Endothelial cell of umbilical vein (primary cell): Measurements from ENCODE around the gene MAP4K5. TPM values are rescaled to one million over a fixed set of nuclear protein-coding genes. Genes with fewer than 3 reads are reported as not detected.

Experiments used
- BruUV-seq: library from RNA; stranded (reverse); fragments of 400-500 nt; replicated peaks from 2 replicates; lab custom pipeline; 2021; lab: Mats Ljungman, UMichigan
- CTCF ChIA-PET: fragments of 300-600, 350-600 bp; sonication (Branson Sonifier 250); formaldehyde crosslinking; loops from one replicate; lab custom pipeline; 2021; ENCODE audit warnings: antibody characterized with exemption, inconsistent platforms; lab: Charles Lee
- POLR2A ChIA-PET: fragments of 300-600, 350-600 bp; sonication (Branson Sonifier 250); formaldehyde crosslinking; loops from one replicate; lab custom pipeline; 2021; ENCODE audit warnings: antibody characterized with exemption, inconsistent platforms; lab: Charles Lee
- DNase-seq: peaks from one replicate; pipeline ENCODE4 v3.0.0-alpha.2; 2011; ENCODE audit warnings: low read depth, low spot score
- FAIRE-seq: peaks from 2 replicates; lab custom pipeline; 2011; peaks lifted over from hg19 to GRCh38; lab: Jason Lieb, UNC
- H2AFZ ChIP-seq: 2 replicates; pipeline ENCODE4 v1.6.0; 2012; ENCODE audit warnings: low read depth, low read length, control low read depth, inconsistent platforms
- H3K27ac ChIP-seq: 2 replicates; pipeline ENCODE4 v1.5.1; 2011; ENCODE audit warnings: low read depth, mild to moderate bottlenecking, control low read depth, low read length, moderate library complexity; ENCODE audit not compliant: insufficient read depth
- H3K27me3 ChIP-seq, 2 experiments: 2 replicates each; pipeline versions ENCODE4 v1.6.0 to v1.6.1; 2011; ENCODE audit warnings: low read length in 2 of 2, mixed read lengths in 1 of 2; ENCODE audit not compliant: control insufficient read depth in 2 of 2, insufficient read depth in 2 of 2
- H3K36me3 ChIP-seq, 2 experiments: 2 replicates in 1 of 2; 3 replicates in 1 of 2; pipeline ENCODE4 v1.5.1; 2011; ENCODE audit warnings: low read length in 2 of 2, mild to moderate bottlenecking in 1 of 2, moderate library complexity in 1 of 2; ENCODE audit not compliant: control insufficient read depth in 2 of 2, insufficient read depth in 2 of 2; ENCODE audit errors: extremely low read depth in 1 of 2
- H3K4me1 ChIP-seq: 3 replicates; pipeline ENCODE4 v1.5.1; 2011; ENCODE audit warnings: mild to moderate bottlenecking, low read length; ENCODE audit not compliant: control insufficient read depth, insufficient read depth; ENCODE audit errors: extremely low read depth
- H3K4me2 ChIP-seq: 2 replicates; pipeline ENCODE4 v1.6.1; 2011; ENCODE audit warnings: low read length, control low read depth, mixed read lengths; ENCODE audit not compliant: insufficient read depth
- H3K4me3 ChIP-seq, 3 experiments: fragments of 200-600 bp in 1 of 3; sonication (generic), shearing (Covaris generic) in 1 of 3; replicated peaks in 1 of 3; 2 replicates each; pipeline ENCODE4 v1.5.1; 2011 to 2016; ENCODE audit warnings: control low read depth in 3 of 3, low read length in 3 of 3, mild to moderate bottlenecking in 2 of 3, inconsistent platforms in 1 of 3, low read depth in 1 of 3, moderate library complexity in 1 of 3; ENCODE audit not compliant: insufficient read depth in 1 of 3
- H3K79me2 ChIP-seq: 2 replicates; pipeline ENCODE4 v1.6.0; 2012; ENCODE audit warnings: low read length, inconsistent platforms; ENCODE audit not compliant: control insufficient read depth, insufficient read depth
- H3K9ac ChIP-seq: replicated peaks from 2 replicates; pipeline ENCODE3; 2011; ENCODE audit warnings: low read length, control low read depth; ENCODE audit not compliant: insufficient read depth; ENCODE audit errors: extremely low read depth
- H3K9me1 ChIP-seq: replicated peaks from 3 replicates; pipeline ENCODE4 v1.6.0; 2011; ENCODE audit warnings: mild to moderate bottlenecking, low read length; ENCODE audit not compliant: control insufficient read depth, insufficient read depth; ENCODE audit errors: extremely low read depth
- H3K9me3 ChIP-seq: replicated peaks from 2 replicates; pipeline ENCODE4 v1.5.1; 2012; ENCODE audit warnings: low read length, inconsistent platforms; ENCODE audit not compliant: control insufficient read depth, insufficient read depth
- H4K20me1 ChIP-seq: replicated peaks from 2 replicates; pipeline ENCODE3; 2011; ENCODE audit warnings: mild to moderate bottlenecking, low read length; ENCODE audit not compliant: control insufficient read depth, insufficient read depth; ENCODE audit errors: extremely low read depth
- CTCF ChIP-seq, 2 donors: IDR thresholded peaks; 1 replicate in 1 of 2; 2 replicates in 1 of 2; pipeline ENCODE4 v1.5.1; 2011; ENCODE audit warnings: low read length in 2 of 2, mild to moderate bottlenecking in 2 of 2, moderate library complexity in 2 of 2, control low read depth in 1 of 2, inconsistent platforms in 1 of 2, low read depth in 1 of 2; ENCODE audit not compliant: insufficient read depth in 1 of 2; ENCODE audit errors: extremely low read depth in 1 of 2
- EZH2 ChIP-seq: IDR thresholded peaks from 2 replicates; pipeline ENCODE4 v1.6.1; 2012; ENCODE audit warnings: borderline replicate concordance, low read depth, mild to moderate bottlenecking, moderate library complexity, low read length, inconsistent platforms; ENCODE audit not compliant: severe bottlenecking
- FOS ChIP-seq: IDR thresholded peaks from 2 replicates; pipeline ENCODE4 v1.6.1; 2011; ENCODE audit warnings: mild to moderate bottlenecking, low read length, moderate library complexity, borderline replicate concordance; ENCODE audit not compliant: insufficient read depth
- GATA2 ChIP-seq: IDR thresholded peaks from 2 replicates; pipeline ENCODE4 v1.7.0; 2011; ENCODE audit warnings: low read depth, mild to moderate bottlenecking, moderate library complexity, mixed read lengths, low read length; ENCODE audit not compliant: insufficient read length, insufficient read depth
- JUN ChIP-seq: IDR thresholded peaks from 2 replicates; pipeline ENCODE4 v1.6.1; 2011; ENCODE audit warnings: borderline replicate concordance, low read depth; ENCODE audit not compliant: insufficient read length, insufficient read depth
- MAX ChIP-seq: IDR thresholded peaks from 2 replicates; pipeline ENCODE4 v1.6.1; 2011; ENCODE audit not compliant: insufficient read depth, insufficient read length
- MYC ChIP-seq: IDR thresholded peaks from one replicate; pipeline ENCODE4 v1.6.1; 2011; ENCODE audit warnings: mild to moderate bottlenecking, low read depth, low read length
- POLR2A ChIP-seq: IDR thresholded peaks from 2 replicates; pipeline ENCODE4 v1.6.1; 2012; ENCODE audit warnings: low read depth, mild to moderate bottlenecking, control low read depth, low read length
- POLR2AphosphoS5 ChIP-seq: IDR thresholded peaks from 2 replicates; pipeline ENCODE4 v1.6.1; 2012; ENCODE audit warnings: low read depth, mild to moderate bottlenecking, control low read depth, low read length, moderate library complexity; ENCODE audit not compliant: insufficient read depth
- dilution Hi-C: fragments of 300-500 bp; cut with MboI; formaldehyde crosslinking; loops from one replicate; pipeline ENCODE4 v1.15.0; 2019; ENCODE audit warnings: low sequenced_read_pairs; ENCODE audit not compliant: extremely low pct_ligation_motif_present
- intact Hi-C: fragments of 100-400 bp; cut with micrococcal nuclease; formaldehyde crosslinking; loops from one replicate; pipeline ENCODE4 v1.10.0; 2022
- polyA plus RNA-seq, 4 experiments: library from polyadenylated mRNA; depleted of rRNA in 3 of 4; stranded (reverse) in 3 of 4; unstranded in 1 of 4; fragments of >200 nt; gene quantifications; 2 replicates each; pipeline versions ENCODE4 v1.2.1 to v1.2.3, GENCODE V29; 2011 to 2012; ENCODE audit warnings: missing spikeins in 1 of 4
- total RNA-seq: library from RNA; stranded (reverse); gene quantifications from 2 replicates; pipeline ENCODE4 v1.2.3, GENCODE V29; 2021

MAP4K5 gene
- total and polyA plus RNA-seq, 2 donors (not counting 3 experiments of a cell fraction or from before 2014, with no cell fraction given), result 17.4 to 73.7 TPM

GRCh38 chr14:50512463-50512862 lies 19.9 kb downstream of the MAP4K5 start:
- H2AFZ ChIP-seq, result no peak overlapping the region
- no peaks in the 10 kb centered on the region for H3K4me1 ChIP-seq
- no peak for DNase-seq
- dilution Hi-C loops (no loop called here), intact Hi-C loops (no loop called here)
- BruUV-seq, result no TSS peak
- peaks cover 12% of the 10 kb centered on the region for H4K20me1 ChIP-seq
- TF ChIP-seq CTCF (IDR thresholded peaks at IDR 0.05; ENCODE audit: extremely low read depth in 1 of 2, insufficient read depth in 1 of 2, low read depth in 1 of 2, low read length in 2 of 2), result no peak
- no peak for TF ChIP-seq JUN
- no peak for TF ChIP-seq MYC
- TF ChIP-seq POLR2A, result no peak
- no peak for TF ChIP-seq MAX
- TF ChIP-seq EZH2, result no peak
- TF ChIP-seq POLR2AphosphoS5, result no peak
- no peak for TF ChIP-seq FOS
- TF ChIP-seq GATA2, result no peak
- no peak overlapping the region for H3K4me2 ChIP-seq
- no peaks in the 10 kb centered on the region for H3K9me1 ChIP-seq
- CTCF ChIA-PET, result interaction anchor here (1.1 kb wide), 1 partner anchor 9 kb away, joined by 3 read pairs; no protein-coding TSS in a partner anchor
- H3K27ac ChIP-seq, result no peak overlapping the region
- no peak overlapping the region for H3K4me3 ChIP-seq
- no peak for FAIRE-seq
- H3K9me3 ChIP-seq, result no peaks in the 10 kb centered on the region
- POLR2A ChIA-PET, result no interaction called here
- H3K27me3 ChIP-seq, result no peaks in the 10 kb centered on the region
- no peaks in the 10 kb centered on the region for H3K36me3 ChIP-seq
- H3K9ac ChIP-seq, result no peak overlapping the region
- peaks cover 92% of the 10 kb centered on the region for H3K79me2 ChIP-seq
